ENCODE measurements around the gene IFNL4. TPM values are rescaled to one million over a fixed set of nuclear protein-coding genes. Genes with fewer than 3 reads are reported as not detected.

Gene IFNL4
- total and polyA plus RNA-seq, 9 of the 15 experiments (the other 6 are each of a cell fraction or from before 2014, with no cell fraction given), result not detected

- Histone ChIP-seq H4K20me1 (replicated peaks; ENCODE audit: control insufficient read depth, insufficient read depth, low read length) (0 out of 2 replicates have a peak, but pooled peaks cover 4% of the 10 kb centered on the region), H3K4me2 (ENCODE audit: insufficient read depth, low read length) (no peak overlapping the region), H2AFZ (ENCODE audit: low read depth, low read length) (no peak overlapping the region), H3K79me2 (ENCODE audit: control insufficient read depth, insufficient read depth, low read length) (no peaks in the 10 kb centered on the region), H3K9me3 (replicated peaks; ENCODE audit: control insufficient read depth, insufficient read depth, low read depth, low read length) (no peaks in the 10 kb centered on the region), H3K27me3 (ENCODE audit: control insufficient read depth in 2 of 2, insufficient read depth in 2 of 2, low read length in 2 of 2) (peaks cover 3 to 27% of the 10 kb centered on the region in 2 experiments; a peak in 2 of 5 replicates), H3K9ac (ENCODE audit: insufficient read depth in 1 of 2, low read depth in 2 of 2, low read length in 2 of 2) (peak overlapping the region in 1 of 2 experiments; percentile 18; a peak in 2 of 4 replicates), H3K9me1 (ENCODE audit: control insufficient read depth, insufficient read depth, low read length) (no peaks in the 10 kb centered on the region), H3K4me1 (replicated peaks in 1 of 2; ENCODE audit: control insufficient read depth in 2 of 2, insufficient read depth in 2 of 2, low read length in 2 of 2) (peaks cover 8 to 65% of the 10 kb centered on the region in 2 experiments), H3K27ac (ENCODE audit: extremely low read depth, low read depth, low read length) (no peak overlapping the region), H3K36me3 (ENCODE audit: control insufficient read depth, insufficient read depth, low read length) (no peaks in the 10 kb centered on the region), H3K4me3 (no peak overlapping the region)
- ChIA-PET CTCF (ENCODE audit: low intra/inter-chr PET ratio) (no interaction called here), POLR2A (interaction anchor here (0.6 to 1.1 kb wide), 3 partner anchors 13 to 151 kb away, joined by 3 read pairs; no protein-coding TSS in a partner anchor)
- FAIRE-seq, result no peak
- in situ Hi-C loops (cut with MboI) (loop anchor here (5.0 kb wide), 1 partner anchor 232 kb away; no protein-coding TSS in a partner anchor), intact Hi-C loops (cut with micrococcal nuclease) (no loop called here)
- WGBS (ENCODE audit: insufficient coverage, low coverage, missing lambda C conversion rate), result 42% methylated on average over 11 of the region's 11 CpGs
- no peak for TF ChIP-seq MTA2 (IDR thresholded peaks at IDR 0.05; ENCODE audit: low read depth)
- peak; percentile 31; the same call in 2 of the 3 replicates for ATAC-seq
- DNase-seq (ENCODE audit: extremely low read depth in 1 of 4, low spot score in 3 of 4), result peak in 1 of 4 experiments; percentile 36
- no TSS peak for BruUV-seq (replicated peaks)
Measured at GRCh38 chr19:39199025-39199424, 49.6 kb downstream of the IFNL4 start.

- POLR2A ChIA-PET, result interaction anchor here (0.6 kb wide), 1 partner anchor 363 kb away, joined by 4 read pairs; no protein-coding TSS in a partner anchor
Measured at GRCh38 chr19:39197808-39198207, 50.8 kb downstream of the IFNL4 start.

More at GRCh38 chr19:39197808-39198207, 50.8 kb downstream of the IFNL4 start:
- ATAC-seq (no peak), DNase-seq (ENCODE audit: extremely low read depth in 1 of 4, low spot score in 3 of 4) (no peak), FAIRE-seq (no peak)
- Histone ChIP-seq H3K9ac (ENCODE audit: insufficient read depth in 1 of 2, low read depth in 2 of 2, low read length in 2 of 2) (no peak overlapping the region), H2AFZ (ENCODE audit: low read depth, low read length) (no peak overlapping the region), H3K27ac (ENCODE audit: extremely low read depth, low read depth, low read length) (no peak overlapping the region), H3K79me2 (ENCODE audit: control insufficient read depth, insufficient read depth, low read length) (no peaks in the 10 kb centered on the region), H4K20me1 (replicated peaks; ENCODE audit: control insufficient read depth, insufficient read depth, low read length) (0 out of 2 replicates have a peak, but pooled peaks cover 4% of the 10 kb centered on the region), H3K4me1 (replicated peaks in 1 of 2; ENCODE audit: control insufficient read depth in 2 of 2, insufficient read depth in 2 of 2, low read length in 2 of 2) (peaks cover 5 to 53% of the 10 kb centered on the region in 2 experiments; a peak in 3 of 5 replicates), H3K9me1 (ENCODE audit: control insufficient read depth, insufficient read depth, low read length) (no peaks in the 10 kb centered on the region), H3K4me2 (ENCODE audit: insufficient read depth, low read length) (no peak overlapping the region), H3K9me3 (replicated peaks; ENCODE audit: control insufficient read depth, insufficient read depth, low read depth, low read length) (no peaks in the 10 kb centered on the region), H3K36me3 (ENCODE audit: control insufficient read depth, insufficient read depth, low read length) (no peaks in the 10 kb centered on the region), H3K4me3 (no peak overlapping the region), H3K27me3 (ENCODE audit: control insufficient read depth in 2 of 2, insufficient read depth in 2 of 2, low read length in 2 of 2) (peaks cover 3 to 27% of the 10 kb centered on the region in 2 experiments; a peak in 2 of 5 replicates)
- intact Hi-C loops (cut with micrococcal nuclease) (no loop called here), in situ Hi-C loops (cut with MboI) (loop anchor here (5.0 kb wide), 1 partner anchor 231 kb away; no protein-coding TSS in a partner anchor)
- CTCF ChIA-PET (ENCODE audit: low intra/inter-chr PET ratio), result interaction anchor here (0.6 kb wide), 1 partner anchor 228 kb away, joined by 3 read pairs; no protein-coding TSS in a partner anchor
- 40% methylated on average over 5 of the region's 5 CpGs for WGBS (ENCODE audit: insufficient coverage, low coverage, missing lambda C conversion rate)
- BruUV-seq (replicated peaks), result no TSS peak
- peak in 1 of 2 experiments; percentile 33; a peak in 1 of 4 replicates for TF ChIP-seq RAD21 (CRISPR knock-in tag; conservative IDR thresholded peaks at IDR 0.05 in 1 of 2, IDR thresholded peaks at IDR 0.05 in 1 of 2)
- TF ChIP-seq MTA3 (IDR thresholded peaks at IDR 0.05; ENCODE audit: borderline replicate concordance), result no peak
- no peak for TF ChIP-seq HDAC1 (IDR thresholded peaks at IDR 0.05)
- no peak for TF ChIP-seq U2AF1 (optimal IDR thresholded peaks at IDR 0.05; ENCODE audit: low read depth, low read length)
- TF ChIP-seq EGR1 (conservative IDR thresholded peaks at IDR 0.05), result no peak
- TF ChIP-seq CTCF (IDR thresholded peaks at IDR 0.05 in 2 of 3, conservative IDR thresholded peaks at IDR 0.05 in 1 of 3; ENCODE audit: insufficient read depth in 2 of 3, low read depth in 1 of 3, low read length in 3 of 3), result peak in 2 of 3 experiments; percentile 14 to 17; a peak in 1 of 6 replicates
- TF ChIP-seq RNF219 (CRISPR knock-in tag; IDR thresholded peaks at IDR 0.05), result no peak

Measured in K562 (cell line).